ENCODE data around the gene FSIP1.

The FSIP1 gene

GRCh38 chr15:39580117-39580484, 202.5 kb downstream of the FSIP1 start:
- peak; percentile 93 for DNase-seq

GRCh38 chr15:39579487-39580116, 203.0 kb downstream of the FSIP1 start:
- DNase-seq, result no peak

- DNase-seq, result no peak
These were observed 203.7 kb downstream of the FSIP1 start for GRCh38 chr15:39578851-39579486.

GRCh38 chr15:39575180-39575579, 207.5 kb downstream of the FSIP1 start:
- DNase-seq, result no peak

- DNase-seq, result no peak
These were observed 208.2 kb downstream of the FSIP1 start for GRCh38 chr15:39574427-39574826.

GRCh38 chr15:39573844-39574243, 208.8 kb downstream of the FSIP1 start:
- no peak for DNase-seq

- DNase-seq, result no peak
These were observed 209.4 kb downstream of the FSIP1 start for GRCh38 chr15:39573287-39573686.

- DNase-seq, result no peak
These were observed 216.8 kb downstream of the FSIP1 start for GRCh38 chr15:39565851-39566250.

- no peak for DNase-seq
These were observed 217.5 kb downstream of the FSIP1 start for GRCh38 chr15:39564972-39565665.

GRCh38 chr15:39558421-39558820, 224.2 kb downstream of the FSIP1 start:
- DNase-seq, result no peak

GRCh38 chr15:39556461-39556860, 226.2 kb downstream of the FSIP1 start:
- no peak for DNase-seq

GRCh38 chr15:39555885-39556284, 226.8 kb downstream of the FSIP1 start:
- no peak for DNase-seq

GRCh38 chr15:39554746-39555387, 227.8 kb downstream of the FSIP1 start:
- DNase-seq, result peak; percentile 12

- DNase-seq, result peak; percentile 35
These were observed 228.5 kb downstream of the FSIP1 start for GRCh38 chr15:39553947-39554693.

GRCh38 chr15:39552556-39552955, 230.1 kb downstream of the FSIP1 start:
- no peak for DNase-seq

GRCh38 chr15:39551476-39551875, 231.2 kb downstream of the FSIP1 start:
- no peak for DNase-seq

All from activated CD4-positive, alpha-beta T cell treated with anti-CD3 and anti-CD28 coated beads, Interleukin-2, Interleukin-6, amounts not matched to agents 100 ng/mL and 50 ng/mL, durations not matched to agents 16 hours and 8 hours (primary cell).